MV-4-11 (cell line): ENCODE results near the gene IHH.

Experiments
- DNase-seq: peaks from one replicate; lab custom pipeline; 2025; lab: John Stamatoyannopoulos, UW

The IHH gene

DNA sequence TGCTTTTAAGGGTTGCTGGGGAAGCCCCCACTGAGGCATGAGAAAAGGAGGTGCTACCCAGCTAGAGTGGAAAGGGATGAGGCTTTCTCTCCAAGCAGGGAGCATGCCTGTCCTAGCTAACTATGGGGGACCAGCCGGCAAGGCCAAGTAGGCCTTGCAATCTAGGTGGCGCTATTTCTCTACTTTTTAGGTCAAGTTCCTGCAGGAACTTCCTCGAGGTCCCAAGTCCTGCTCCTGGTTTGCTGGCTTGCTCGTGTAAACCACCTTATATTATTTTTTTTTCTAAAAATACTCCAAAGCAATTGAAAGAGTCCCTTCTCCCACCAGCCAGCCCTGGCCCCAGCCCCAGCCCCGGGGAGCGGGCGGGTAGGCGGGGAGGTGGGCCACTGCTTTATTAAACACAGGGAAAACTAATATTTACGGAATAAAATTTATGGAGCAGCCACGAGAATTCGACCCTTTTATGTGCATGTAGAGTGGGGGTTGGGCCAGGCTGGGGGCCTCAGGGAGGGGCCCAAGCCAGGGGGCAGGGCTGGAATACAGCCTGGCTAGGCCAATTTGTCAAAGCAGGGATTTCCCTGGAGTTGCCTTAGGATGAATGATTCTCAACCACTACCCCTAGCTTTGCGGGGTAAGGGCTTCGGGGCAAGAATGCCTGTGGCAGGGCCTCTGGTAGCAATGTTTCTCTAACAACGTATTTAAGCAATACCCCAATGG lies 12.8 kb upstream of the IHH start:
- DNase-seq: peak; percentile 47

DNA sequence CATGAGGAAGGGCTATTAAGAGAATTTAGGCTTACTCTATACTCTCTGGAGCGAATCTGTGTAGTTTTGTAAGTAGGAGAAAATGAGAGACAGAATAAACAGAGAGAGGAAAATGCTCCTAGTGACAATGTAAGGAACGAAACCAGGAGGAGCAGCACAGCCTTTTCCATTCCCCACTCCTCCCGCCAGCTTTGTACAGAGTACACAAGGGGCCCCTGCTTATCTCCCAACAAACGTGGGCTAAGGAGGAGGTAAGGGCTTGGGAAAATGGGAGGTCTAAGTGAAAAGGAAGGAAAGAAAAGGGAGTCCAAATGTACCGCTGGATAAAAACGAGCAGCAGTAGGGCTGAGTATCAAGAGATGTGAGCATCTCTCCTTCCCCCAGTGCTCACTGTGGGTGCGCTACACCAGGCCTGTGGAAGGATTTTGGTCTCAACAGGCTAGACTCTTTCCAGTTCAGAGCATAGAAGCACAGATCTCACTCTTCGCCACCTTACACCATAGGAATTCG lies 12.1 kb upstream of the IHH start:
- no peak for DNase-seq

DNA sequence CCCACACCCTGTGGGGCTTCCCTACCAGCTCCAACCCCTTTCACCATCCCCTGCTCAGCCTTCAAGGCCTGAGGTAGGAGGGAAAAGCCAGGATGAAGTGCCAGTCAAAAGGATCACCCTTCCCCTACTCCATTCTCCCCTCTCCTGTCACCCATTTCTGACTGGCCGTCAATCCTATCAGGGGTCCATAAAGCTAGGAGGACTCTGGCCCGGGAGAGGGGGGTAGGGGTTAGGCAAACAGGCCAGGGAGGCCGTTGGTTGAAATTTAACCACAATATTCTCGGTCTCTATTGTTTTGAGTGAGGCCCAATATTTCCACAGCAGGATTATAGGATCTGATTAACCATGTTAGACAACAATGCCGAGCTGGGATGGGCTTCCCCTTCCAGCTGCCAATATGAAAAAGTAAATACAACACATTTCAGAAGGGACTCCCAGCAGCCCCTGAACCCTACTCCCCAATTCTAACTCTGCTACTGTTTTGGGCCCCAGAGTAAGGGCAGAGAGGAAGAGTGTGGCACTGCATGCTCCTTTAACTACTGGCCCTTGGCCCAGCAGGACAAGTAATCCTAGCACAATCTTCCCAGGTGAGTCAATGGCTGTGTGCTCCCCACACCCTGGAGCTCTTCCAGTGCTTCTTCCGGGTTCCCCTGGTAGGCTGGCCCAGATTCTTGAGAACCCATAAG lies 10.6 kb upstream of the IHH start:
- no peak for DNase-seq

DNA sequence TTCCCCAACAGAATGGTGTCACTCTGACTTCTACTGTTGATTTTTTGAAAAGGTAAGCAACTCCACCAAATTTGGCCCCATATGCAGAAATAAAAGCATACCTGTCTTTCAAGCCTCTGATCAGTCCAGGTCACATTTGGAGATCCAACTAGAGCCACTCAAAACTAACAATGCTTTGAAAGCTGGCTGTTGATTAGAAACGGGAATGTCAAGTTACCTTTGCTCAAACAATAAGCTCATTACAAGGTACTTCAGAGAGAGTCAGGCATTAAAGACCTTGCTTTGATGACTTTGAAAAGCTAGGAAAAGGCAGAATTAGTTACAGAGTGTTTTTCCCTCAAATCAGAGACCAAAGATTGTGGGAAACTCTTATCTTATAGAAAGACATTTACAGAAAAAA lies 4.8 kb upstream of the IHH start:
- DNase-seq: no peak

DNA sequence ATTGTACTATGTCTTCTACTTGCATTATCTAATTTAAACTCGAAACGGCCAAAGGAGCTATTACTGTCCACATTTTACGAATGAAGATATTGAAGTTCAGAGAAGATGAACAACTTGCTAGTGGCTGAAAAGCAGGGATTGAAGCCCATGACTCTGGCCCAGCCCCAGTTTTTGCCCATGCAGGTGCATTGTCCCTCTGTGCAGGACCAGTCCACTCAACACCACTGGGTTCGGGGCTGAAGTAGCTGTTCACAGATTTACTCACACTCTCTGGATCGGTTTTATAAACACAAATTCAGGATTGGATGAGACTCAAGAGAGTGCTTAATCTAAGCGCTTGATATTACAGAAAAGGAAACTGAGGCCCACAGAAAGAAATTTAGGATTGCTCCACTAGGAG lies 1.4 kb upstream of the IHH start:
- DNase-seq: no peak

DNA sequence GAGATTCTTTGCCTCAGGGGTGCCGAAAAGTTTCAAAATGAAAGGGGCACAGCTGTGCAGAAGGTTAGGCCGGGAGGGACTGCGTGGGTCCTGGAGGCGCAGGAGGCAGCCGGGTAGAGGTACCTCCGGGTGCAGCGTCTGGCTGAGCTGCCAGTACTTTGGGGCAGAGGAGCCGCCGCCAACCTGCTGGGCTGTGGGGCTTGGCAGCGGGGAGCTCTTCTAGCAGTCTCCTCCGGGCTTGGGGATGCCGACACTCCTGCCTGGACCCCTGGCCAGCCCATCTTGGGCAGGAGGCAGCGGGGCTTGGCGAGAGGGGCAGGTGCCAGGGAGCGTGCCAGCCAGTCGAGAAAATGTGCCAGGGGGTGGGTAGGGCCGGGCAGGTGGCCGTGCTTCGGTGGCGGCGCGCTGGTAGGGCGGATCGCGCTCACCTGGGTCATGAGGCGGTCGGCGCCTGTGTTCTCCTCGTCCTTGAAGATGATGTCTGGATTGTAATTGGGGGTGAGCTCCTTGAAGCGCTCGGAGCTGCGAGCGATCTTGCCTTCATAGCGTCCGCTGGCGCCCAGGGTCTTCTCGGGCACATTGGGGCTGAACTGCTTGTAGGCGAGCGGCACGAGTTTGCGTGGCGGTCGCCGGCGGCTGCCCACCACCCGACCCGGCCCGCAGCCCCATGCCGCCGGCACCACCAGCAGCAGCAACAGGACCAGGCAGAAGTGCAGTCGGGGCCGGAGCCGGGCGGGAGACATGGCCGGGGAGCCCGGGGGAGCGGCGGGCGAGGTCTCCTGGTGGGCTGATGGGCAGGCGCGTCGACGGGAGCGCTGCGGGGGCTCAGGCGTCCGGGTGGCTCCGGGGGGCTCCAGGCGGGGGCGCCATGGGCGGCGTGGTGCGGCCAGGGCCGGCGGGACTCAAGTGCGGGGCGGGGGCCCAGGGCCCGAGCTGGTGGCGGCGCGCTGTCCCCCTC lies 717 bp downstream of the IHH start:
- no peak for DNase-seq

DNA sequence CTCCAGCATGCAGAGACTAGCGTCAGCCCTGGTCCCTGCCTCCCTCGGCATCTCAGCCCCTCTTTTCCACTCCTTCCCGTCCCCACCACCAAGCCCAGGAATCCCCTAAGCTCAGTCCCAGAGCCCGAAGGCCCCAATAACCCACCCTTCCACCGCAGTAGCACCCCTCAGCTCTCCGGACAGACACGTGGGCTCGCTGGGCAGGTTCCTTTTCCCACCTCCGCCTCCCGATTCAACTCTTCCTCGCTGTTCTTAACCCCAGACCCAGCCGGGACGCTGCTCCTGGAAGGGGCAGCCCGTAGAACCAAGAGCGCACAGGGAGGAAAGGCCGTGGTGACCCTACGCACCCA lies 1.4 kb downstream of the IHH start:
- no peak for DNase-seq

DNA sequence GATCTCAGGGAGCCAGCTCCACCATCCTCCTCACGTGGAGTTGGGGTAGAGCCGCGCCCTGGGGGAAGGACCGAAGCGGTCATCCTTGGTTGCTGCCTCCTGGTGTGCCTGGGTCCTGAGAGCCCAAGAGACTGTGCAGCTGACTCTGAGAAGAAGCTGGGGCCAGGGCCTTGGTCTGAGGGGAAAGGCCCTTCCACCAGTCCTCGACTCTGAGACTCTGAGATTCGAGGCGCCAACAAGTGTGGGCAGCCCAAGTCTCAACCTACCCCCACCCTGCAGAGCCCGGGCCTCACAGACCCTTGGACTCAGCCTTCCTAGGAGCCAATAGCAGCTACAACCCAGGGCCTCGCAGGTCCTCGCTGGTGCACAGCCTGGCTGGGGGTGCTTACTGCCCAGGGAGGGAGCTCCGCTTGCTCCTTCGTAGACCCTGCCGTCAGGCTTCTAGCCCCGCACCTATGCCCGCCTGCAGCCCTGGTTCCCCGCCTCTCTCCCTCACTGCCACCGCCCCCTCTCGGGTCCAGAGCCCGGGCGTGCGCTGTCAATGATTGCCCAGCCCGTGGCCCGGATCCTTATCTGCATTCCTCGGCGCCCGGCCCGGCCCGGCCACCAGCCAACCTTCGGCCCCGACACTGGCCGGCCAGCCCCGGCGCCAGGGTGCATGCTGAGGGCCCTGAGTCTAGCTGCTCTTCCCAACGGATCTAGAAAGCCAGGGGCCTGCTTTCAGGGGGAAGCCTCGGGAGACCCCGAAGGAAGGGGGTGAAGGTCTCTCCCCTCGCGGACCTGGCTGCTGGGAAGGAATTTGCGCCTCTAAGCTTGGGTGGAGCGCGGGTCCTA lies 2.0 kb downstream of the IHH start:
- no peak for DNase-seq

DNA sequence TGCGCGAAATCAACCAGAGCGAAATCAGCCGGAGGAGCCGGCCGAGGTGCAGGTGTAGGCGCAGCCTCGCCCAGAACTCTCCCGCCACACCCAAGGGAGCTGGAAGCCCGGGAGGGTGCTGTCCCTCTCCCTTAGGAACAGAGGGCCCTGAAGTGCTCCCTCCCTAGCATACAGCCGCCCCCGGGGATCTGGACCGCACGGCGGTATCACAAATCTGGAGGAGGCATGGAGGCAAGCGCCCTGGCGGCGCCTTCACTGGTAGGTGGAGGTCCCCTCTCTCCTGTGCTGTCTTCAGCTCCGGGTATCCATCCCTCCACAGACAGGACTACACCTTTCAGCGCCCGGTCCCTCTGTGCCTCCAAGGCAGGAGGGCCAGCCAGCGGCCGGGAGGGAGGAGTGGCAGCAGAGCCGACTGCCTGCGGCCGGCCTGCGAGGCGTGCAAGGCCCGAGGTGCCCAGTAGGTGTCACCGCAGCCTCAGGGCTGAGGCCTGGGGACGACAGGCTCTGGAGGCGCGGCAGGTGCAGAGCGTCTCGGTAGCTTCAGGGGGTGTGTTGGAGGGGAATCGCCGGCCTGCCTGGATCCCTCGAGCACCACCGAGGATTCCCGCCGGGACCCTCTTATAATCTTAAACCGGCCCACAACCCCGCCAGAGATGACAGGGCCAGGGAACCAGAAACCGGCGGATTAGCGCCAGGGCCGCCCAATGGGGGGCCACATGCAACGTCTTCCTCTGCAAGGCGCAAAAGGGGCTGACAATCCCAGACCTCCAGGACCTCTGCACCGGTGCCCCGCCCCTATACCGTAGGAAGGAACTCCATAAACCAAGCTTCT lies 2.8 kb downstream of the IHH start:
- peak; percentile 34 for DNase-seq

DNA sequence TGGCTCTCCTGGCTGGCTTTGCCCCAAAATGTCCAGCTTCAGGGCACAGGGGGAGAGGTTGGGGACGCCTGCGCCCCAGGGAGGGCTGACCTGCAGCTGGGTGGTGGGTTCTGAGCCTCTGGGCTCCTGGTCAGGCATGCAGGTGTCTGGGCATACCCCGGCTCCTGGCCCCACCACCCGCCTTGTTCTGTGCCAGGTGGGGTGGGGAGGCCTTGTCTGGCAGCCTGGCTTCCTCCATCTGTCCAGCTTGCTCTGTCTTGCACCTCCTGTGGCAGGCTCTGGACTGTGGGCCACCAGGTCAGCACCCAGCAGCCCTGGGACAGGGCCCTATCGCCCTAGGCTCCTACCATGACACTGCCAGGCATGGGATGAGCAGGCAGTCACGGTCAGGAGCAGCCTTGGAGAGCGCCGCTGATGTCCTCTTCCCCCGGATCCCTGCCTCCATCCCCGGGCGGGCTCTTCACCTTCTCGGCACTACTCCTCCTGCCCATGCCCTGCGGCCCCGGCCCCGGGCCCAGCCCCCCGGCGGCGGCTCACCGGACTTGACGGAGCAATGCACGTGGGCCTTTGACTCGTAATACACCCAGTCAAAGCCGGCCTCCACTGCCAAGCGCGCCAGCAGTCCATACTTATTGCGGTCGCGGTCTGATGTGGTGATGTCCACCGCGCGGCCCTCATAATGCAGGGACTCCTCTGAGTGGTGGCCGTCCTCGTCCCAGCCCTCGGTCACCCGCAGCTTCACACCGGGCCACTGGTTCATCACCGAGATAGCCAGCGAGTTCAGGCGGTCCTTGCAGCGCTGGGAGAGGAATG lies 3.6 kb downstream of the IHH start:
- no peak for DNase-seq

DNA sequence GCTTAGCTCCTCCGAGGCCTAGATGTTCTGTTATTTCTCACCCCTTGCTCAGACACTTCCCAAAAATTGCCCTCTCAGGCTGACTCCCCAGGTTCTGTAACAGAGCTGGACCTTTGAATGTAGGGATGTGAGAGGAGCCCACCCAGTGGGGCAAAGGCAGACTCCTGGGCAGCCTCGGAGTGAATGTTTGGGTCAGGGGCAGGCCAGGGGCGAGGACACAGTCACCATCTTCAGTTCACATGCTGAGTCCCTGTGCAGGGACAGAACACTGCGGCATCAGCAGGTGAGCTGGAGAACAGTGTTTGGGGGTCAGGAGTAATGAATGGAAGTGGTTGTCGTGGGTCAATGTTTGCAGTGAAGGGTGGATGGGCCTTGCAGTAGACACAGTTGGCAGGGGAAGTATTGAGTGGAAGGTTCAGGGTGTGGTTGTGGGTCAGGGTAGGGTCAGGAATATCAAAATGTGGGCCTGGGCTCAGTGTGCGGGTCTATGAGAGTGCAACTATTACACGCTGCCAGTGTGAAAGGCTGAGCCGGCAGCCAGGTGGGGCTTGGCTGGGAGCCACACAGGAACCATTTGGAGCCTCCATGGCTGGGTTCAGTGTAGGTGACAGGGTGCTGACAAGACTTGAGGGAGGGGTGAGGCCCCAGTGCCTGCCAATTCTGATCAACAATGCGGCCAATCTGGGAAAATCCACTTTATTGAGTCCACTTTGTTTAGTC lies 4.4 kb downstream of the IHH start:
- DNase-seq: no peak

DNA sequence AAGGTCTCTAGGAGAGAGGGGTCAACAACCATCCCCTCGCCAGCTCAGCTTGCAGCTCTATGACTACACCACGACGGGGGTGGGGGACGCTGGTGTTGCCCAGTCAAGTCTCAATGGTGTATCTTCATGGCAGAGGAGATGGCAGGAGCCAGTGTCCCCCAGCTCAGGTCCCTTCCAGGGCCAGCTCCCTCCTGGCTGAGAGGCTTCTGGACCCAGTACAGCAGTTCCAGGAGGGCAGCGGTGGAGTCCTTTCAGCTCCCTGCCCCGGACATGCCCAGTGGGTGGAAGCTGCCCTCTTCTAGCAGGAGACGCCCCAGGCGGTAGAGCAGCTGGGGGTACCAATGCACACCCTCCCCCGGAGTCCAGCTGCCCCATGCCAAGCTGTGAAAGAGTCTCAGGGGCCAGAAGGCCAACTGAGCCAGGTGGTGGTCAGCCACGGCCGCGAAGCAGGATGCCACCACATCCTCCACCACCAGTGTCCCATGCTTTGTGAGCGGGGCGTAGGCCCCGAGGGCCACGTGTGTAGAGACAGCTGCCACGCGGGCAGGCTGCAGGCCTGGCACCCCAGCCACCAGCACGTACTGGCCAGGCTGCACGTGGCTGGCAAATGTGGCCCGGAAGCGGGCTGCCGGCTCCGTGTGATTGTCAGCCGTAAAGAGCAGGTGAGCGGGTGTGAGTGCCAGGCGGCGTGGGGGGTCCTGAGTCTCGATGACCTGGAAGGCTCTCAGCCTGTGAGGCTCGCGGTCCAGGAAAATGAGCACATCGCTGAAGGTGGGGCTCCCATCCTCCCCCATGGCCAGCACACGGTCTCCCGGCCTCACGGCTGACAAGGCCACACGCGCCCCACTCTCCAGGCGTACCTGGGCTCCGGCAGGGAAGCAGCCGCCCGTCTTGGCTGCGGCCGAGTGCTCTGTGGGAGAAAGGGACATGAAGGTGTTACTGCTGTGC lies 5.5 kb downstream of the IHH start:
- no peak for DNase-seq

DNA sequence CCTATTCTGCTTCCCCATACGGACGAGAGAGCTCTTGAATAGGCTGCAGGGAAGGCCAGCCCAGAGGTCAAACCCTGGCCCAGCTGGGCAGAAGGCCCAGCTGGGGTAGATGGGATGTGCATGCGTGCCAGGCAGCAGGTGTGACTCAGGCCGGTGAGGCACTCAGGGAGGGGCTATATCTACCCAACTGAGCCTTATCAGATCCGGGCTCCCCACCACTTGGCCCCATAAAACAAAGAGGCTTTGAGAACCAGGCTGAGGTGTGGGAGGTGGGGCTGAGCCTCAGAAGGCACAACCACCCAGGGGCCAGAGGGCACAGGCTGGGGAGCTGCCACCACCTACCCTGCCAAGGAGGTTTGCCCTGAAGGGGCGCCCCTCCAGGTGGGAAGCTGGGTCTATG lies 11.4 kb downstream of the IHH start:
- DNase-seq: no peak

DNA sequence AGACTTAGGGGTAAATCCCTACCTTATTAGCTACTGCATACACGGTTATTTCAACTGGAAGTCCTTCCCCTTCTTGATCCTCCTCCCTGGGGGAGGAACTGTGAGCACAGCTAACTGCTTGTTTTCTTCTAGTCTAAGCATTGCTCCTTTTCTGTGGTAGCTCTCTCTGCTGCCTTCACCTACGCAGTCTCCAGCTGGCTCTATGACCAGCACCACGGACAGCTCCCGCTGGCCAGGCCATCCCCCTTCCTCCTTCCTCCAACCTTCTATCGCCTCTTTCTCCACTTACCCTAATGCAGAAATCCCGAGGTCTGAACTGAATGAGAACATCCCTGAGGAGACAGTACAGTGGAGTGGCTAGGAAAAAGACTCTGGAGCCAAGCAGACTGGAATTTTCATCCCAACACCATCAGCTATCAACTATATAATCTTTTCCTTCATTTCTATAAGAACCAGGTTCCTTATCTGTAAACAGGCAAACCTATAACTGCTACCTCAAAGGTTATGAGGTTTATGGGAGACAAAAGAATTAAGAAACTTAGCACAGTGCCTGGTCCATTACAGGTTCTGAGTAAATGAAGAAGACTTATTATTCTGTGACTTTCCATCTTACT lies 14.7 kb downstream of the IHH start:
- DNase-seq: peak; percentile 44

DNA sequence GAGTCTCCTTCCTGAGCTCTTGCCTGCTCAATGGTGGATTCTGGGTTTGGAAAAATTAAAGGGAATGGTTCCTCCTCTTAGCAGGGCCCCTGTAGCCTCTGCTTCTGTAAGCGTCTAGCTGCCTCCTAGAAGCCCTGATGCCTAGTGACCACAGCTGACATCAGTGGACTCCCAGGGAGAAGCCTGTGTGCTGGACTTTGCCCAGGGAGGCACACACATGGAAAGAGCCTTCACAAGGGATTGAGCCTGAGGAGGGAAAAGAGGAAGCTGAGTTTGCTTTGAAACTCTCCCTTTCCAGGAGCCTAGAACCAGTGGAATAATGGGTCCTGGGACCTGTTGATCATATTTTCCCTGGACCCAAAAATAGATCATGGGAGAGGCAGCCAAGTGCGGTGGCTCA lies 18.0 kb downstream of the IHH start:
- no peak for DNase-seq

DNA sequence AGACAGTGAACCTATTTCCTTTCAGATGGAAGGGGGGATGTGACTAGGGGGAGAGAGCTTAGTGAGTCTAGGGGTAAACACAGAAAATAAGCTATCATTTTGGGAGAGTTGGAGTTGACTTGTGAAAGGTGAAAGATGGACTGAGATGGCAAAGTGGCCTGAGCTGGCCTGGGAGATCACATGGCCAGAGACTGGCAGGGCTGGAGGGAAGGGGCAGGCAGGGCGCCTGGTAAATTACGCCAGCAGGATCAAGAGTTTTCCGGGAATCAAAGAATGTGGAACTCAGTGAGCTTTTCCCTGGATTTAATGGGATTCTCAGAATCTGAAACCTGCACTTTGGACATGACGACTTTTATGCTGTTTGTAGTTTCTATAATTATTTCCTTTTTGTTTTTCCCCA lies 18.6 kb downstream of the IHH start:
- no peak for DNase-seq

DNA sequence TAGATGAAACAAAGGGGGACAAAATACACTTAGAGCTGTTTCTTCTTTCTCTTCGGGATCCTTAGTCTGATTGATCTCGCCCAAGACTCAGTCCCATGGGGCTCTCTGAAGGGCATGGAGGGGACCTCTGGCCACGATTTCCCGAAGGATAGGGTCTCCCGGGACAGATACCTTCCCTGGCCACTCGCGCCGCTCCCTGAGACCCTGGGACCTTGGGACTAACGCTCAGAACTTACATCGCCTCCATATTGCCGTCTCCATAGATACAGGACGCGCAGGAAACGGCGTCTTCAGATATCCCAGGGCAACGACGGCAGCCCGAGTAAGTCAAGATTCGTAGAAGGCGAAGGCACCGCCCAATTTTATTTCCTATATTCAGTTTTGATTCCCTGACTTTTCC lies 19.5 kb downstream of the IHH start, which contains the start of gene CFAP65:
TSS of gene CFAP65 (minus strand) at position 265 of the 400 bp plus-strand sequence. CDS start 2,468 bp downstream, outside the sequence.
- DNase-seq: no peak

DNA sequence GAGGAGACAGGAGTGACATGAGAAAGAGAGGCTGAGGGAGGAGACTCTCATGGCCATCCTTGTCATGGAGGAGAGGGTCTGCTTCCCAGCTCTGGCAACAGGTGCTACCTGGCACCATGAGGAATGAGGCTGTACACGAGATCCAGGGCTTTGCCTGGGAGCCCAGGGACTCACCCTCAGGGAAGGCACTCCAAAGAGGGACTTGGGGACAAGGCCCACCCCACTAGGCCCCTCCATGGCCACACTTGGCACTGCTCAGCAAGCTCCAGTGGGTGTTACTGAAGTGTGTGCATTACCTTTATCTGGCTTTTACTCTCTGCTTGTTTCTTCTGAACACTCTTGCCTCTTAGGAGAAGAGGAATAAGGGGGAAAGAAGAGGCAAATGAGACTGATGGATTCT lies 22.1 kb downstream of the IHH start:
- no peak for DNase-seq
